K562 (cell line): ENCODE measurements around the gene FAM83F. TPM values are rescaled to one million over a fixed set of nuclear protein-coding genes. Genes with fewer than 3 reads are reported as not detected.

ENCODE experiments used
- ATF1 ChIP-seq, 2 experiments: fragments of 450-650 bp in 1 of 2; IDR thresholded peaks; 2 replicates each; pipeline ENCODE4 v1.6.1; 2016; ENCODE audit warnings: missing compliant biosample characterization in 1 of 2, missing genetic modification characterization in 1 of 2
- BRD9 ChIP-seq: fragments of 450-650 bp; IDR thresholded peaks from 2 replicates; pipeline ENCODE4 v1.6.1; 2018; ENCODE audit warnings: low read depth; ENCODE audit not compliant: partially characterized antibody
- LARP7 ChIP-seq: fragments of 450-650 bp; IDR thresholded peaks from 2 replicates; pipeline ENCODE4 v1.6.1; 2016
- MBD1 ChIP-seq: fragments of 250-450 bp; sonication (Bioruptor Pico); IDR thresholded peaks from 2 replicates; pipeline ENCODE4 v1.8.0; 2022; ENCODE audit warnings: inconsistent platforms
- MLX ChIP-seq, 2 experiments: fragments of 450-650 bp in 1 of 2; sonication (generic) in 1 of 2; formaldehyde crosslinking; conservative IDR thresholded peaks; 2 replicates each; pipeline versions ENCODE4 v1.4.0 to v1.8.1; 2020 to 2022; ENCODE audit warnings: mild to moderate bottlenecking in 1 of 2, missing genetic modification reagents in 1 of 2
- NKRF ChIP-seq: fragments of 450-650 bp; IDR thresholded peaks from 2 replicates; pipeline ENCODE4 v1.6.1; 2016; ENCODE audit warnings: borderline replicate concordance
- OTX1 ChIP-seq: fragments of 450-650 bp; formaldehyde crosslinking; IDR thresholded peaks from 2 replicates; pipeline ENCODE4 v1.4.0; 2022; ENCODE audit warnings: mild to moderate bottlenecking
- POLR2A ChIP-seq: fragments of 450-650 bp; conservative IDR thresholded peaks from 2 replicates; pipeline ENCODE4 v1.6.1; 2016
- SRSF1 ChIP-seq: fragments of 200-400 bp; formaldehyde crosslinking; IDR thresholded peaks from 2 replicates; pipeline ENCODE4 v1.6.1; 2017; ENCODE audit warnings: mild to moderate bottlenecking, low read depth, low read length, moderate library complexity
- ZC3H4 ChIP-seq: sonication (generic); formaldehyde crosslinking; IDR thresholded peaks from 2 replicates; pipeline ENCODE4 v1.9.0; 2021; ENCODE audit warnings: missing genetic modification reagents, borderline replicate concordance
- ZNF143 ChIP-seq: sonication (generic); formaldehyde crosslinking; IDR thresholded peaks from 2 replicates; pipeline ENCODE4 v1.9.0; 2022; ENCODE audit warnings: mild to moderate bottlenecking, missing genetic modification reagents
- ZNF778 ChIP-seq: fragments of 450-650 bp; formaldehyde crosslinking; IDR thresholded peaks from 2 replicates; pipeline ENCODE4 v1.4.0; 2020; ENCODE audit warnings: mild to moderate bottlenecking, moderate library complexity
- polyA plus RNA-seq, 8 experiments: library from polyadenylated mRNA; depleted of rRNA in 4 of 8; stranded (reverse) in 5 of 8; unstranded in 3 of 8; fragments of >200 nt; fragmentation: Nextera tagmentation in 2 of 8; fragmentation: Illumina TruSeq in 1 of 8; extraction: Ambion mirVana in 2 of 8; extraction: Trizol in 1 of 8; gene quantifications; 2 replicates each; pipeline versions ENCODE4 v1.2.1 to v1.2.3, GENCODE V29; 2011 to 2014; ENCODE audit warnings: inconsistent platforms in 1 of 8, missing spikeins in 1 of 8
- total RNA-seq, 7 experiments: library from RNA; depleted of rRNA in 6 of 7; stranded (reverse); fragments of >200 nt in 6 of 7; fragmentation: Illumina TruSeq in 2 of 7; extraction: Trizol in 2 of 7; gene quantifications; 2 replicates each; pipeline versions ENCODE4 v1.2.1 to v1.2.3, GENCODE V29; 2011 to 2021; ENCODE audit warnings: low replicate concordance in 1 of 7

FAM83F gene
- total and polyA plus RNA-seq, 9 of the 15 experiments (the other 6 are each of a cell fraction or from before 2014, with no cell fraction given): under 0.01 to 0.13 (median 0.04) TPM; not detected in 1

GRCh38 chr22:40044102-40044869 lies 49.5 kb downstream of the FAM83F start (continued):
- TF ChIP-seq NKRF (0 out of 2 replicates have a peak, but pooled peaks have one; percentile 37), LARP7 (no peak), OTX1 (CRISPR knock-in tag) (no peak), SRSF1 (no peak), ZC3H4 (CRISPR knock-in tag) (no peak), ZNF778 (CRISPR knock-in tag) (no peak), MBD1 (CRISPR knock-in tag) (no peak), ZNF143 (CRISPR knock-in tag) (no peak), POLR2A (peak; percentile 92), MLX (CRISPR knock-in tag; conservative IDR thresholded peaks at IDR 0.05) (no peak), ATF1 (CRISPR knock-in tag; IDR thresholded peaks at IDR 0.05) (no peak), ATF1 (tag; IDR thresholded peaks at IDR 0.05) (peak; percentile 87), BRD9 (no peak)
